ENCODE data around the gene CLCN6. TPM values are rescaled to one million over a fixed set of nuclear protein-coding genes. Genes with fewer than 3 reads are reported as not detected.

CLCN6 gene
- total and polyA plus RNA-seq, 2 of the 13 experiments (the other 11 are each of a cell fraction or from before 2014, with no cell fraction given), result 14.9 to 19.3 TPM

DNA sequence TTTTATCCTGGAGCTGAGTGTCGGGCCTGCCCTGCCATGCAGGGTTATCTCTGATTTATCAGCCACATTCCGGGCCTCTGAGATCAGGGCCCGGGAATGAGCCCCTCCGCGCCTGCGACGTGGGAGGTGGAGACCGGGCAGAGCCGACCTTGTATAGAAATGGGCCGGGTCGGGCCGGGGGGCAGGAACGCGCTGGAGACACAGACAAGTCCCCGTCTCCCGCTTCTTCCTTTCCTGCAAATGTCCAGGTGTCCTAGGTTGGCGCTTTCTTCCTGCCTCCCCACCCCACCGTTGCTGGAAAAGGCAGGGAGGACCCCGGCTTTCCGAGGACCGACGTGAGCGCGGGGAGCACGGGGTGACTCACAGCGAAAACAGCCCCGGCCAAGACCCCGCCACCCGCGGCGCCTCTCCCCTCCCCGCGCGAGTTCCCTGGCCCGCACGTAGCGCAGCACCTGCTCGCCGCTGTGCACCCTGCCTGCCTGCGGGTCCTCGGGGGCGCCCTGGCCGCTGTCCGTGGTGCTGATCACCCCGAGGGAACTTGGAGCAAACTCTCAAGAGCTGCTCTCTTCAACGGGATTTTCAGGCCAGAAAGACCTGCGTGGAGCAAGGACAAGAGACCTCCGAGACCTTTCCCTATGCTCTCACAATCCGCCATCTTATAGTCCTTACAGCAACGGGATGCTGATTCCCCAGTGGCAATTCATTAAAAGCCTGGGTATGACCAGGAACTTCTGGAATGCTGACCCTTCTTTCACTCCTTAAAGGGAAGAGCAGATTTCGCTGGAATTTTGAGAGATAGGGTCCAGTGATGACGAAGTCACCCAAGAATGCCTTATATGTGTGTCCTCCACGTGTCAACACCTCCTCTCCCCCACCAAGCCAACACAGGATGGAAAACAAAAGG lies 53.2 kb downstream of the CLCN6 start (continued):
- peak; percentile 97; the same call in 1 of the 2 replicates for TF ChIP-seq KDM3A (CRISPR knock-in tag; IDR thresholded peaks at IDR 0.05; ENCODE audit: low read depth)
- TF ChIP-seq KDM4B (CRISPR knock-in tag; IDR thresholded peaks at IDR 0.05), result peak; percentile 97
- TF ChIP-seq, protein P1, sequence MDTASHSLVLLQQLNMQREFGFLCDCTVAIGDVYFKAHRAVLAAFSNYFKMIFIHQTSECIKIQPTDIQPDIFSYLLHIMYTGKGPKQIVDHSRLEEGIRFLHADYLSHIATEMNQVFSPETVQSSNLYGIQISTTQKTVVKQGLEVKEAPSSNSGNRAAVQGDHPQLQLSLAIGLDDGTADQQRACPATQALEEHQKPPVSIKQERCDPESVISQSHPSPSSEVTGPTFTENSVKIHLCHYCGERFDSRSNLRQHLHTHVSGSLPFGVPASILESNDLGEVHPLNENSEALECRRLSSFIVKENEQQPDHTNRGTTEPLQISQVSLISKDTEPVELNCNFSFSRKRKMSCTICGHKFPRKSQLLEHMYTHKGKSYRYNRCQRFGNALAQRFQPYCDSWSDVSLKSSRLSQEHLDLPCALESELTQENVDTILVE (CRISPR knock-in tag; IDR thresholded peaks at IDR 0.05), result peak; percentile 97
- TF ChIP-seq ZNF225 (CRISPR knock-in tag; IDR thresholded peaks at IDR 0.05), result peak; percentile 76; the same call in 1 of the 2 replicates
- peak; percentile 98 for TF ChIP-seq ZNF331 (CRISPR knock-in tag; IDR thresholded peaks at IDR 0.05)
- peak; percentile 91; the same call in 1 of the 2 replicates for TF ChIP-seq ZNF333 (CRISPR knock-in tag; IDR thresholded peaks at IDR 0.05; ENCODE audit: borderline replicate concordance)
- peak; percentile 92 for TF ChIP-seq SNAPC2 (CRISPR knock-in tag; IDR thresholded peaks at IDR 0.05)
- TF ChIP-seq, protein P2, sequence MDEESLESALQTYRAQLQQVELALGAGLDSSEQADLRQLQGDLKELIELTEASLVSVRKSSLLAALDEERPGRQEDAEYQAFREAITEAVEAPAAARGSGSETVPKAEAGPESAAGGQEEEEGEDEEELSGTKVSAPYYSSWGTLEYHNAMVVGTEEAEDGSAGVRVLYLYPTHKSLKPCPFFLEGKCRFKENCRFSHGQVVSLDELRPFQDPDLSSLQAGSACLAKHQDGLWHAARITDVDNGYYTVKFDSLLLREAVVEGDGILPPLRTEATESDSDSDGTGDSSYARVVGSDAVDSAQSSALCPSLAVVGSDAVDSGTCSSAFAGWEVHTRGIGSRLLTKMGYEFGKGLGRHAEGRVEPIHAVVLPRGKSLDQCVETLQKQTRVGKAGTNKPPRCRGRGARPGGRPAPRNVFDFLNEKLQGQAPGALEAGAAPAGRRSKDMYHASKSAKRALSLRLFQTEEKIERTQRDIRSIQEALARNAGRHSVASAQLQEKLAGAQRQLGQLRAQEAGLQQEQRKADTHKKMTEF (CRISPR knock-in tag; IDR thresholded peaks at IDR 0.05), result peak; percentile 80
- peak; percentile 92 for TF ChIP-seq SPEN (CRISPR knock-in tag; IDR thresholded peaks at IDR 0.05; ENCODE audit: low read depth)
- TF ChIP-seq TCF12 (IDR thresholded peaks at IDR 0.05), result no peak
- TF ChIP-seq TCF12 (CRISPR knock-in tag; IDR thresholded peaks at IDR 0.05), result 0 out of 2 replicates have a peak, but pooled peaks have one; percentile 55
- TF ChIP-seq JARID2 (CRISPR knock-in tag; IDR thresholded peaks at IDR 0.05; ENCODE audit: insufficient replicate concordance), result no peak
- peak; percentile 97 for TF ChIP-seq ZSCAN25 (CRISPR knock-in tag; IDR thresholded peaks at IDR 0.05)
- peak; percentile 94 for TF ChIP-seq ZNF253 (CRISPR knock-in tag; IDR thresholded peaks at IDR 0.05; ENCODE audit: borderline replicate concordance)
- TF ChIP-seq ZC3H4 (CRISPR knock-in tag; IDR thresholded peaks at IDR 0.05; ENCODE audit: borderline replicate concordance), result peak; percentile 59; the same call in 1 of the 2 replicates
- TF ChIP-seq, protein P3, sequence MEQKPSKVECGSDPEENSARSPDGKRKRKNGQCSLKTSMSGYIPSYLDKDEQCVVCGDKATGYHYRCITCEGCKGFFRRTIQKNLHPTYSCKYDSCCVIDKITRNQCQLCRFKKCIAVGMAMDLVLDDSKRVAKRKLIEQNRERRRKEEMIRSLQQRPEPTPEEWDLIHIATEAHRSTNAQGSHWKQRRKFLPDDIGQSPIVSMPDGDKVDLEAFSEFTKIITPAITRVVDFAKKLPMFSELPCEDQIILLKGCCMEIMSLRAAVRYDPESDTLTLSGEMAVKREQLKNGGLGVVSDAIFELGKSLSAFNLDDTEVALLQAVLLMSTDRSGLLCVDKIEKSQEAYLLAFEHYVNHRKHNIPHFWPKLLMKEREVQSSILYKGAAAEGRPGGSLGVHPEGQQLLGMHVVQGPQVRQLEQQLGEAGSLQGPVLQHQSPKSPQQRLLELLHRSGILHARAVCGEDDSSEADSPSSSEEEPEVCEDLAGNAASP (CRISPR knock-in tag; IDR thresholded peaks at IDR 0.05; ENCODE audit: borderline replicate concordance), result peak; percentile 95
- TF ChIP-seq ZNF720 (CRISPR knock-in tag; IDR thresholded peaks at IDR 0.05), result no peak
- peak; percentile 96 for TF ChIP-seq KDM2A (CRISPR knock-in tag; IDR thresholded peaks at IDR 0.05; ENCODE audit: borderline replicate concordance, low read depth)
- TF ChIP-seq, protein P4, sequence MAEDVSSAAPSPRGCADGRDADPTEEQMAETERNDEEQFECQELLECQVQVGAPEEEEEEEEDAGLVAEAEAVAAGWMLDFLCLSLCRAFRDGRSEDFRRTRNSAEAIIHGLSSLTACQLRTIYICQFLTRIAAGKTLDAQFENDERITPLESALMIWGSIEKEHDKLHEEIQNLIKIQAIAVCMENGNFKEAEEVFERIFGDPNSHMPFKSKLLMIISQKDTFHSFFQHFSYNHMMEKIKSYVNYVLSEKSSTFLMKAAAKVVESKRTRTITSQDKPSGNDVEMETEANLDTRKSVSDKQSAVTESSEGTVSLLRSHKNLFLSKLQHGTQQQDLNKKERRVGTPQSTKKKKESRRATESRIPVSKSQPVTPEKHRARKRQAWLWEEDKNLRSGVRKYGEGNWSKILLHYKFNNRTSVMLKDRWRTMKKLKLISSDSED (CRISPR knock-in tag; IDR thresholded peaks at IDR 0.05), result peak; percentile 93; the same call in 1 of the 2 replicates
- TF ChIP-seq CREB1 (IDR thresholded peaks at IDR 0.05), result no peak
- TF ChIP-seq CREB1 (CRISPR knock-in tag; IDR thresholded peaks at IDR 0.05), result no peak
- TF ChIP-seq ZNF564 (CRISPR knock-in tag; IDR thresholded peaks at IDR 0.05), result peak; percentile 96
- TF ChIP-seq ZSCAN30 (CRISPR knock-in tag; IDR thresholded peaks at IDR 0.05), result no peak
- TF ChIP-seq, protein P5, sequence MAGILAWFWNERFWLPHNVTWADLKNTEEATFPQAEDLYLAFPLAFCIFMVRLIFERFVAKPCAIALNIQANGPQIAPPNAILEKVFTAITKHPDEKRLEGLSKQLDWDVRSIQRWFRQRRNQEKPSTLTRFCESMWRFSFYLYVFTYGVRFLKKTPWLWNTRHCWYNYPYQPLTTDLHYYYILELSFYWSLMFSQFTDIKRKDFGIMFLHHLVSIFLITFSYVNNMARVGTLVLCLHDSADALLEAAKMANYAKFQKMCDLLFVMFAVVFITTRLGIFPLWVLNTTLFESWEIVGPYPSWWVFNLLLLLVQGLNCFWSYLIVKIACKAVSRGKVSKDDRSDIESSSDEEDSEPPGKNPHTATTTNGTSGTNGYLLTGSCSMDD (CRISPR knock-in tag; IDR thresholded peaks at IDR 0.05), result peak; percentile 86
- peak; percentile 95 for TF ChIP-seq ZBTB7A (CRISPR knock-in tag; IDR thresholded peaks at IDR 0.05)

Data from HepG2 (cell line).